IMR-90 (cell line): ENCODE results near the gene NCDN. TPM values are rescaled to one million over a fixed set of nuclear protein-coding genes. Genes with fewer than 3 reads are reported as not detected.

Source experiments
- ATAC-seq: fragments of 200-7000 bp; cut with Tn5 transposase; 2 replicates; pipeline ENCODE4 v1.9.1; 2020; ENCODE audit warnings: low read depth, mild to moderate bottlenecking, moderate library complexity
- BruUV-seq: library from RNA; stranded (reverse); fragments of 400-500 nt; replicated peaks from 2 replicates; lab custom pipeline; 2021; lab: Mats Ljungman, UMichigan
- CTCF ChIA-PET: fragments of 300-600 bp; formaldehyde crosslinking; extraction: SDS; loops from one replicate; lab custom pipeline; 2021; ENCODE audit warnings: antibody characterized with exemption; lab: Yijun Ruan, JAX
- POLR2A ChIA-PET: fragments of 300-600 bp; sonication (Branson Sonifier 250); formaldehyde crosslinking; loops from one replicate; lab custom pipeline; 2022; ENCODE audit warnings: antibody characterized with exemption; ENCODE audit not compliant: unreplicated experiment; lab: Charles Lee
- DNase-seq: peaks from one replicate; pipeline ENCODE4 v3.0.0; 2013
- H2AFZ ChIP-seq: replicated peaks from 2 replicates; pipeline ENCODE3; 2013; ENCODE audit warnings: low read length, mild to moderate bottlenecking; ENCODE audit not compliant: poor library complexity
- H2AK5ac ChIP-seq: 2 replicates; pipeline ENCODE4 v1.6.1; 2013; ENCODE audit warnings: low read depth, low read length, inconsistent platforms
- H2AK9ac ChIP-seq: replicated peaks from 2 replicates; pipeline ENCODE3; 2013; ENCODE audit warnings: mild to moderate bottlenecking, low read depth, low read length, moderate library complexity; ENCODE audit not compliant: poor library complexity
- H2BK120ac ChIP-seq: 2 replicates; pipeline ENCODE4 v1.6.1; 2013; ENCODE audit warnings: low read depth, low read length, inconsistent platforms
- H2BK15ac ChIP-seq: 3 replicates; pipeline ENCODE4 v1.6.1; 2013; ENCODE audit warnings: low read depth, low read length, inconsistent platforms
- H2BK20ac ChIP-seq: 2 replicates; pipeline ENCODE4 v1.6.1; 2013; ENCODE audit warnings: low read depth, mild to moderate bottlenecking, inconsistent platforms, low read length, moderate library complexity
- H2BK5ac ChIP-seq: 2 replicates; pipeline ENCODE4 v1.6.1; 2013; ENCODE audit warnings: mild to moderate bottlenecking, low read depth, low read length, inconsistent platforms; ENCODE audit not compliant: poor library complexity, severe bottlenecking
- H3K14ac ChIP-seq: replicated peaks from 2 replicates; pipeline ENCODE4 v1.6.1; 2013; ENCODE audit warnings: low read depth, low read length, inconsistent platforms
- H3K18ac ChIP-seq: 2 replicates; pipeline ENCODE4 v1.6.1; 2013; ENCODE audit warnings: low read depth, low read length, control low read depth
- H3K23ac ChIP-seq: 2 replicates; pipeline ENCODE4 v1.6.1; 2013; ENCODE audit warnings: low read depth, low read length, inconsistent platforms
- H3K27ac ChIP-seq: 2 replicates; pipeline ENCODE4 v1.5.1; 2013; ENCODE audit warnings: mild to moderate bottlenecking, control low read depth, low read length; ENCODE audit not compliant: insufficient read depth
- H3K27me3 ChIP-seq: 2 replicates; pipeline ENCODE4 v1.6.1; 2013; ENCODE audit warnings: low read length; ENCODE audit not compliant: control insufficient read depth, insufficient read depth
- H3K36me3 ChIP-seq: 2 replicates; pipeline ENCODE4 v1.6.1; 2013; ENCODE audit warnings: low read length, mixed read lengths; ENCODE audit not compliant: control insufficient read depth, insufficient read depth
- H3K4ac ChIP-seq: 2 replicates; pipeline ENCODE4 v1.6.1; 2013; ENCODE audit warnings: low read depth, low read length, inconsistent platforms
- H3K4me1 ChIP-seq: 2 replicates; pipeline ENCODE4 v1.6.1; 2013; ENCODE audit warnings: low read length, mixed read lengths; ENCODE audit not compliant: control insufficient read depth, insufficient read depth
- H3K4me2 ChIP-seq: 2 replicates; pipeline ENCODE4 v1.6.1; 2013; ENCODE audit warnings: low read depth, mild to moderate bottlenecking, control low read depth, low read length, moderate library complexity
- H3K4me3 ChIP-seq: 2 replicates; pipeline ENCODE4 v1.5.1; 2013; ENCODE audit warnings: low read depth, mild to moderate bottlenecking, control low read depth, low read length, moderate library complexity; ENCODE audit not compliant: insufficient read depth
- H3K56ac ChIP-seq: 2 replicates; pipeline ENCODE4 v1.6.1; 2013; ENCODE audit warnings: low read length, inconsistent platforms; ENCODE audit not compliant: insufficient read depth; ENCODE audit errors: extremely low read depth
- H3K79me1 ChIP-seq, 2 experiments: 2 replicates each; pipeline ENCODE4 v1.6.1; 2013; ENCODE audit warnings: low read length in 2 of 2, inconsistent platforms in 1 of 2, low read depth in 1 of 2
- H3K9ac ChIP-seq: 2 replicates; pipeline ENCODE4 v1.6.1; 2013; ENCODE audit warnings: low read depth, low read length, control low read depth
- H3K9me1 ChIP-seq: 2 replicates; pipeline ENCODE4 v1.6.1; 2013; ENCODE audit warnings: low read length, inconsistent platforms; ENCODE audit not compliant: insufficient read depth
- H3K9me3 ChIP-seq: 2 replicates; pipeline ENCODE4 v1.6.1; 2013; ENCODE audit warnings: low read length; ENCODE audit not compliant: control insufficient read depth, insufficient read depth
- H4K20me1 ChIP-seq: 2 replicates; pipeline ENCODE4 v1.6.1; 2013; ENCODE audit warnings: low read length, inconsistent platforms; ENCODE audit not compliant: insufficient read depth
- H4K5ac ChIP-seq: 2 replicates; pipeline ENCODE4 v1.6.1; 2013; ENCODE audit warnings: mild to moderate bottlenecking, low read depth, low read length, control low read depth
- H4K8ac ChIP-seq, 2 experiments: 2 replicates each; pipeline ENCODE4 v1.6.1; 2013; ENCODE audit warnings: low read depth in 2 of 2, low read length in 2 of 2, control low read depth in 1 of 2, inconsistent platforms in 1 of 2
- H4K91ac ChIP-seq: 2 replicates; pipeline ENCODE4 v1.6.1; 2013; ENCODE audit warnings: low read depth, low read length, inconsistent platforms; ENCODE audit not compliant: insufficient read depth
- CEBPB ChIP-seq: IDR thresholded peaks from 2 replicates; pipeline ENCODE4 v1.6.1; 2012; ENCODE audit warnings: low read depth, low read length, improper control_type of control experiment
- FOS ChIP-seq: fragments of 150-350 bp; IDR thresholded peaks from 2 replicates; pipeline ENCODE4 v1.6.1; 2016; ENCODE audit warnings: low read depth, low read length
- MAFK ChIP-seq: IDR thresholded peaks from 2 replicates; pipeline ENCODE4 v1.6.1; 2012; ENCODE audit warnings: low read depth, low read length, improper control_type of control experiment
- MAZ ChIP-seq: IDR thresholded peaks from 2 replicates; pipeline ENCODE4 v1.6.1; 2012; ENCODE audit warnings: low read depth, mild to moderate bottlenecking, low read length, improper control_type of control experiment, moderate library complexity, borderline replicate concordance
- MXI1 ChIP-seq: IDR thresholded peaks from 2 replicates; pipeline ENCODE4 v1.6.1; 2012; ENCODE audit warnings: low read depth, mild to moderate bottlenecking, low read length, moderate library complexity, borderline replicate concordance
- NFE2L2 ChIP-seq: fragments of 150-350 bp; IDR thresholded peaks from 2 replicates; pipeline ENCODE4 v1.6.1; 2016; ENCODE audit warnings: low read depth, mild to moderate bottlenecking, low read length
- RAD21 ChIP-seq: IDR thresholded peaks from 2 replicates; pipeline ENCODE4 v1.6.1; 2012; ENCODE audit warnings: low read length, improper control_type of control experiment
- RCOR1 ChIP-seq: IDR thresholded peaks from 2 replicates; pipeline ENCODE4 v1.6.1; 2012; ENCODE audit warnings: mild to moderate bottlenecking, low read length, improper control_type of control experiment; ENCODE audit not compliant: insufficient replicate concordance
- RFX5 ChIP-seq: IDR thresholded peaks from 2 replicates; pipeline ENCODE4 v1.8.0; 2012; ENCODE audit warnings: low read depth, mild to moderate bottlenecking, low read length, moderate library complexity
- USF2 ChIP-seq: fragments of 150-350 bp; IDR thresholded peaks from 2 replicates; pipeline ENCODE4 v1.6.1; 2017; ENCODE audit warnings: mild to moderate bottlenecking, antibody characterized with exemption, low read length, low read depth
- WGBS, 2 experiments: methylation state at CpG; one replicate each; pipeline versions ENCODE4 v1.1.5 to v1.1.7; 2013; ENCODE audit warnings: missing lambda C conversion rate in 2 of 2; ENCODE audit not compliant: insufficient read length in 1 of 2; ENCODE audit errors: extremely low coverage in 2 of 2; 5-methylcytosine and 5-hydroxymethylcytosine counted together
- dilution Hi-C: fragments of 300-500 bp; cut with HindIII; formaldehyde crosslinking; loops from one replicate; pipeline ENCODE4 v1.14.3; 2018; ENCODE audit warnings: low sequenced_read_pairs; ENCODE audit not compliant: unreplicated experiment
- in situ Hi-C: fragments of 300-500 bp; cut with MboI; formaldehyde crosslinking; loops from 3 replicates; pipeline ENCODE4 v1.14.3; 2019; ENCODE audit warnings: low sequenced_read_pairs, inconsistent platforms, mixed read lengths
- intact Hi-C: fragments of 100-400 bp; cut with micrococcal nuclease; formaldehyde crosslinking; loops from 2 replicates; pipeline ENCODE4 v1.10.0; 2022
- polyA plus RNA-seq, 3 experiments: library from polyadenylated mRNA; depleted of rRNA; stranded (reverse); fragments of >200 nt; gene quantifications; 2 replicates each; pipeline ENCODE4 v1.2.3, GENCODE V29; 2012; ENCODE audit warnings: low replicate concordance in 1 of 3
- total RNA-seq: library from RNA; depleted of rRNA; stranded (reverse); fragments of >200 nt; gene quantifications from 2 replicates; pipeline ENCODE4 v1.2.3, GENCODE V29; 2012
- TF ChIP-seq, protein P1 (sequence below): fragments of 150-350 bp; IDR thresholded peaks from 2 replicates; pipeline ENCODE4 v1.6.1; 2016; ENCODE audit warnings: low read depth, mild to moderate bottlenecking, low read length, moderate library complexity, borderline replicate concordance

NCDN gene
- total and polyA plus RNA-seq, 2 of the 4 experiments (the other 2 are of a cell fraction) = 10.0 to 38.8 TPM

DNA sequence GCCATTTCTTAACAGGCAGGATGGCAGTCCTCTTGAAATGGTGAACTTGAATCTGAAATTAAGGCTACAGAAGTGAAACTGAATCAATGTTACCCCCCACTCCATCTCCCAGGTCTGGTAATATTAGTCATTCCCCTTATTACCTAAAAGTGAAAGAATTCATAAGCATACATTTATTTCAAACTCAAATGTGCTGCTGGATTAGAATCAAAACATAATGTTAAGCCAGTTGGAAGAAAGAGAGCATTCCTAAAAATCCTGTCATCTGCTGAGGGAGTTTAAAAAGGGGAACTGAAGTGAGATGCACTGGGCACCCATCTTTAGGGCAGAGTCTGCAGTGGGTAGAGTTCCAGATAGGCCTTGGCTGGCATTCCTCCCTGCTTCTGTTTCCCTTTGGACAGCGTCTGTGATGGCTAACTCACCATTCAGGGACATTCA lies 17.8 kb upstream of the NCDN start:
- peak overlapping the region; percentile 62; the same call in 1 of the 2 replicates for H2BK20ac ChIP-seq

More for the DNA sequence above, 17.8 kb upstream of the NCDN start:
- intact Hi-C loops (loop anchor here (2.0 kb wide), 1 partner anchor 85 kb away; no protein-coding TSS in a partner anchor), dilution Hi-C loops (no loop called here), in situ Hi-C loops (no loop called here)
- H2BK15ac ChIP-seq = no peak overlapping the region
- H3K14ac ChIP-seq = peak overlapping the region; percentile 72; the same call in 1 of the 2 replicates
- H2AK9ac ChIP-seq = no peak overlapping the region
- H4K8ac ChIP-seq = peak overlapping the region in 1 of 2 experiments; percentile 11; a peak in 1 of 4 replicates
- peak; percentile 77 for ATAC-seq
- H2BK5ac ChIP-seq = peak overlapping the region; percentile 69
- no peak overlapping the region for H3K9ac ChIP-seq
- CTCF ChIA-PET = interaction anchor here (3.7 kb wide), 1 partner anchor 89 kb away, joined by 12 read pairs; no protein-coding TSS in a partner anchor
- no peak overlapping the region; the same call in 1 of the 2 replicates for H2BK120ac ChIP-seq
- peak overlapping the region; percentile 51; the same call in 1 of the 2 replicates for H3K4ac ChIP-seq
- H3K4me3 ChIP-seq = no peak overlapping the region
- no peaks in the 10 kb centered on the region for H3K9me3 ChIP-seq
- no TSS peak for BruUV-seq
- peaks cover 24% of the 10 kb centered on the region for H3K4me1 ChIP-seq
- peak; percentile 80 for DNase-seq
- no peak overlapping the region; the same call in 1 of the 2 replicates for H2AK5ac ChIP-seq
- no peak overlapping the region for H4K5ac ChIP-seq
- POLR2A ChIA-PET = no interaction called here
- H2AFZ ChIP-seq = no peak overlapping the region
- peak overlapping the region; percentile 78 for H3K4me2 ChIP-seq
- H4K20me1 ChIP-seq = peaks cover 24% of the 10 kb centered on the region; the same call in 1 of the 2 replicates
- H3K23ac ChIP-seq = no peak overlapping the region
- H3K27ac ChIP-seq = peak overlapping the region; percentile 81; the same call in 1 of the 2 replicates
- no CpG with 5 or more reads among the region's 1 CpG for WGBS, 2 experiments
- H4K91ac ChIP-seq = peak overlapping the region; percentile 41; the same call in 1 of the 2 replicates
- H3K36me3 ChIP-seq = peaks cover 1% of the 10 kb centered on the region; the same call in 1 of the 2 replicates
- H3K27me3 ChIP-seq = no peaks in the 10 kb centered on the region
- TF ChIP-seq RCOR1 = no peak
- TF ChIP-seq MAFK = no peak
- no peak for TF ChIP-seq RFX5
- no peak for TF ChIP-seq MXI1
- TF ChIP-seq CEBPB = no peak
- TF ChIP-seq USF2 = no peak
- no peak for TF ChIP-seq RAD21
- no peak for TF ChIP-seq MAZ
- TF ChIP-seq NFE2L2 = no peak
- no peak for TF ChIP-seq FOS
- TF ChIP-seq, protein P1, sequence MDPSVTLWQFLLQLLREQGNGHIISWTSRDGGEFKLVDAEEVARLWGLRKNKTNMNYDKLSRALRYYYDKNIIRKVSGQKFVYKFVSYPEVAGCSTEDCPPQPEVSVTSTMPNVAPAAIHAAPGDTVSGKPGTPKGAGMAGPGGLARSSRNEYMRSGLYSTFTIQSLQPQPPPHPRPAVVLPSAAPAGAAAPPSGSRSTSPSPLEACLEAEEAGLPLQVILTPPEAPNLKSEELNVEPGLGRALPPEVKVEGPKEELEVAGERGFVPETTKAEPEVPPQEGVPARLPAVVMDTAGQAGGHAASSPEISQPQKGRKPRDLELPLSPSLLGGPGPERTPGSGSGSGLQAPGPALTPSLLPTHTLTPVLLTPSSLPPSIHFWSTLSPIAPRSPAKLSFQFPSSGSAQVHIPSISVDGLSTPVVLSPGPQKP = no peak
- H3K18ac ChIP-seq = no peak overlapping the region; the same call in 1 of the 2 replicates
- peaks cover 24% of the 10 kb centered on the region for H3K9me1 ChIP-seq
- peaks cover 39 to 65% of the 10 kb centered on the region in 2 experiments for H3K79me1 ChIP-seq
- H3K56ac ChIP-seq = no peak overlapping the region
